HG03060 (cell line): ENCODE data around the gene MROH7.

Experiments used
- ATAC-seq: cut with Tn5 transposase; IDR thresholded peaks from one replicate; pipeline ENCODE4 v1.9.1; 2021; ENCODE audit warnings: low read depth, moderate number of reproducible peaks; ENCODE audit not compliant: unreplicated experiment

The MROH7 gene

DNA sequence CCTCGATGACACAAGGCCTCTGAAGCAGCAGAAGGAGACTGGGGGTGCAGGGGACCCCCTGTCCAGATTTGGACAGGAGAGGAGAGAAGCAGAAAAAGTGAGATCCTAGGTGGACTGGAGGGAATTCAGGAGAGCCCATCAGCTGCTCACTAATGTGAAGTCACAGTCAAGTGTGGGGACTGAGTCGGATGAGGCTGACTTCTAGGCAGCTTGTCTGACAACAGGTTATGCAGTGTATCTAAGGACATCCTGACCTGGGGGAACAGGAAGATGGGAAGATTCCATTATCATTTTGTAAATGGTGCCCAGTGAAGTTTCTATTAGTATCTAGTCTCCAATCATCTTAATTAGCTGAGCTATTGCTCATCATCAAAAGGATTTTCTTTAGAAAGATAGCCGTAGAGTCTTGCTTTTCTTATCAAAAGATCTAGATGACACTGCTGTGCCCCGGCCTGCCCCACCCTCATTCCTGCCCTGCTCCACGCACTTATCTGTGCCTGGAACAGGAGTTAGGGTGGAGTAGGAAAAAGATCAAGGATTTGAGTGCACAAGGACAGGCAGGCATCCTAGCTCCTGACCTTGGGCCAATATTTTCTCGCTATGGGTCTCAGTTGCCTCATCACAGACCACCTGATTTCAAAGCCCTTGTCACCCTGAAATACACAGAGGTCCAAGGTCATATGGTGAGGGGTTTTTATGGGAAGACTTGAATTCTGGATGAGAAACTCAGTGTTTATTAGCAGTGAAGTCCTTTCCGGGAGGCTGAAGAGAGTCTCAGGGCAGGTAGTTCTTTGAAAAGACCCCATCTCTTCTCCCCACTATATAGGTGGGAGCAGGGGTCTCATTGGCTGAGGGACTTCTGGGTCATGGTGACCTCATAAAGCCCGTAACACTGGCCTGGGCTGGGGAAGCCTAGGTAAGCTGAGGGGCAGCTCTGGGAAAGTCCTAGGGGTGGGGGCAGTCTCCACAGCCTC lies at the start of gene MROH7:
Gene MROH7, plus strand, starts transcription at position 924 of the 974 bp plus-strand sequence. CDS start 11,141 bp downstream, outside the sequence.
- ATAC-seq: no peak

DNA sequence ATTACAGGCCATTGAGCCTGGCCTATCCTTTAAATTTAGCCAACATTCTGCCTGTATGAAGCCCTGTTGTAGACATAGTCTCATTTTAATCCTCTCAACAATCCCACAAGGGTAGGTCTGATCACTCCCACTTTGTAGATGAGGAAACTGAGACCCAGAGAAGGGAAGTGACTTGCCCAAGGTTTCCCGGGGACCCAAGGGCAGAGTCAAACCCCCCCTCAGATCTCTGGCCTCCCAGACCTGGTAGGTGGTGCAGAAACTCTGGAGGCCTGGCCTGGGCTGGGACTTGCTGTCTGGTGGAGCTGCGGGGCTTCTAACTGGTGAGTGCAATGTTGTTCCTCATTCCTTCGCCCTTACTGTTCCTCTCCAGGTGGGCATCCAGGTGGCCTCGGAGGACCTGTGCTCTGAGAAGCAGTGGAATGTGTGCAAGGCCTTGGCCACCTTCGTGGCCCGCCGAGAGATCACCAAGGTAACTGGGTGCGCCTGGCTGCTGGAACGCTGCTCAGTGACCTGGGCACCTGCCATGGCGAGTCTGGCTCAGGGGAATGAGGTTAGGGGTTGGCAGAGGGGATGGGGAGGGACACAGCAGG lies 47.9 kb upstream of the MROH7 start:
- no peak for ATAC-seq

DNA sequence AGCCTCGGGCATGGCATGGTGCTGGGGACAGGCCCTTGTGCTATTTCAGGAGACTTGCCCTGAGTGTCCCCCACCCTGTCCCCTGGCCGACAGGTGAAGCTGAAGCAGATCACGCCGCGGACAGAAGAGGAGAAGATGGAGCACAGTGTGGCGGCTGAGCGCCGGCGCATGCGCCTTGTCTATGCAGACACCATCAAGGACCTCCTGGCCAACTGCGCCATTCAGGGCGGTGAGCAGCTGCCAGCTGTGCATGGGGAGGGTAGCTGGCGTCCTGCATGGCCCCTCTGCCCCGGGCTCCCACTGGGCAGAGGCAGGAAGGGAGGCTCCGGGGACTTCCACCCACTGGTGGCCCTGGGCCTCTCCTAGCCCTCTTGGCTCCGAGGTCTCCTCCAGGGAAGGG lies 47.1 kb upstream of the MROH7 start:
- ATAC-seq: no peak

DNA sequence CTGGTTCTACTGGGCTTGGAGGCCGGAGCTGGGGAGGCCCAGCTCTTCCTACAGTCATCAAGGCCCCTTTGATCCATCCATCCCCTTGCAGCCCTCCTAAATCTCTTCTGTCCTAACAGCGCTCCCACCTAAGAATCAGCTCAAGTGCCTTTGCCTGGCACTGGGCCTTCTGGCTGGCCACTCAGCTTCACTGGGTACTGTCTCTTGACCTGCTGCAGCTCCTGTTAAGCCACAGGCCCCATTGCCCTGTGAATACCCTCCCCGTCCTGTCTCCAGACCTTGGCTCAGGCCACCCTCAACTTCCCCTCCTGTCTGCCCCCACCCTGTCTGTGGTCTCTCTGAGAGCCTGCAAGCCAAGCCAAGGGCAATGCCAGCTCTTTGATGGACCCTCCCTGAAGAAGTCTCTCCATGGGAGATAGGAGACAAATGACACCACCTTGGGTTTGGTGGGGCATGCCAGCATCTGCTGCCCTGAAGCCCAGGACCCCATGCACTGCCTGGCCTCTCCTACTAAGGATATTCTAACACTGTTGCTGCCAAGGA lies 45.6 kb upstream of the MROH7 start:
- no peak for ATAC-seq

DNA sequence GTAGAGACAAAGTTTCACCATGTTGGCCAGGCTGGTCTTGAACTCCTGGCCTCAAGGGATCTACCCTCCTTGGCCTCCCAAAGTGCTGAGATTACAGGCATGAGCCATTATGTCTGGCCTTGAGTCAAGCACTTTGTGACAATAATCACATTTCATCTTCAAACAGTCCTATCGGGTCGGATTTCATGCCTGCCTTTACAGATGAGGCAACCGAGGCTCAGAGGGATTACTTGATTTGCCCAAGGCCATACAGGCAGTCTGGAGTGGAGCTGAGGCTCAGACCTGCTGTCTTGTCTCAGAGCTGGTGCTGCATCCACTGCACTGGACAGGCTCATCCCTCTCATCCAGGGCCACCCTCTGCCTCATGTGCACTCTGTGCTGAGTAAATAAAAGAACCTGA lies 44.8 kb upstream of the MROH7 start:
- no peak for ATAC-seq

DNA sequence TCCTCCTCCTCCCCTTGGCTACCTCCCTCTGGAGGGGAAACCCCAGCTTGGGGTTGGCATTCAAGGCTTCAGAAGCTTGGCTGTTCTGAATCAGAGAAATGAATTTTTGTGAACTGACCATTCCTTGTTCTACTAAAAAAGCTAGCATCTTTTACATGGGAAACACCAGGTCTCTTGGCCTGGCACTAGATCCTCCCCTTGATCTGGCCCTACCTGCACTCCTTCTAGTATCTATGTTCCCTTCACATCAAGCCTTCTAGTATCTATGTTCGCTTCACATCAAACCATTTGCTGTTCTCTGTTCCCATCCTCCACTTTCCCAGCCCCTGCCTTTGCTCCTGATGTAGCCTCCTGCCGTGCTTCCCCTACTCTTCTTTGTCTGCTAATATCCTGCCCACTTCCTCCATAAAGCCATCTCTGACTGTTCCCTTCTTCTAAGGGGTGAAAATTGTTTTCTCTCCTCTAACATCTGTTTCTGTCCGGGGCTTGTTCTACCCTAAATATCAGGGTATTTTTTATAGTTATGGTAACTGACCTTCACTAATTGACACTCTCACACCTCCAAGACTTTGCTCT lies 44.0 kb upstream of the MROH7 start:
- no peak for ATAC-seq

DNA sequence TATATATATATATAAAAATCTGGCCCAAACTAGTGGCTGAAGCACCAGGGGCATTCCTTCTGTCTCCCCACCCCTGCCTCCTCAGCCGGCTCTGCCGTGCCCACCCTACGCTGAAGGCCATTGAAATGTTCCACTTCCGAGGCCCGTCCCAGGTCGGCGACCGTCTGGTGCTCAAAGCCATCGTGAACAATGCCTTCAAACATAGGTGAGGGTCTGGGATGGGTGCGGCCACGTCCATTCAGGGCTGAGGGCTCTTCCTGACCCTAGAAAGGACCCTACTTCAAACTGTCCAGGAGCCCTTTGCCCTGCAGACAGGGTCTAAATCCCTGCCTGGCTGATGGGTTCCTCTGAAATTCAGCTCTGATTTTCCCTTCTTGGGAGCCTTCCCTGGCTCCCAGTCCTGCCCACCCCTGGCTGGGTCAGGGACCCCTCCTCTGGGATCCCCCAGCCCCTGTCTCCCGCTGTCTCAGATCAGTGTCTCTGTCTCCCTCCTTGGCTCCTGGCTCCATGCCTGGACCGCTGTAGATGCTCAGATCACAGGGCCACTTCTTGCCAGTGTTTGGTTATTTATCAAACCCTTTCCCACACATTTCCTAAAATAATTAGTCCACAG lies 42.3 kb upstream of the MROH7 start:
- no peak for ATAC-seq

DNA sequence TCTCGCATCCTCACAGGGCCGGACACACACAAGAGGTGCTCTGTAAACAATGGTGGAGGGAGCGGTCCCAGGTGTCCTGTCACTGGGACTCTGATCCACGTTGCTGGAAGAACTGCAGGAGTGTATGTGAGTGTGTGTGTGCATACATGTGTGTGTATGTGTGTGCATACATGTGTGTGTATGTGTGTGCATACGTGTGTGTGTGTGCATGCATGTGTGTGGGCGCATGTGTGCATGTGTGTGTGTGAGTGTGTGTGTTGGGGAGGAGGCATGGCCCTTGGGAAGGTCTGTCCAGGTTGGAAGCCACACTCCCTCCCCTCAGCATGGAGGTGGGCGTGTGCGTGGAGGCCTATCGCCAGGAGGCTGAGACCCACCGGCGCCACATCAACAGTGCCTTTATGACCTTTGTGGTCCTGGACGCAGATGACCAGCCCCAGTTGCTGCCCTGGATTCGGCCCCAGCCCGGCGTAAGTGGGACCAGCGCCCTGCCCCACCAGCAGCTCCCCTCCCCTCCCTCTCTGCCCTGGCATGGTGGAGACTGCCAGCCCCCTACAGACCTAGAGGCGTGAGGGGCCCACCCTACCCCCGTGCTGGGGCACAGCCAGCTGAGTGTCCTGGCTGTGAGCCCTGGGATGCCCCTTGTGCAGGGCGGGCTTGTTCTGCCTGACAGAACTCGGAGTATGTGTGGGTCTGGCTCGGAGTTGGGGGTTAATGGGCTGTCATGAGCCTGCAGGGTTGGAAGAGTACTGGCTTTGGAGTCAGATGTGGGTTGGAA lies 40.5 kb upstream of the MROH7 start:
- no peak for ATAC-seq

DNA sequence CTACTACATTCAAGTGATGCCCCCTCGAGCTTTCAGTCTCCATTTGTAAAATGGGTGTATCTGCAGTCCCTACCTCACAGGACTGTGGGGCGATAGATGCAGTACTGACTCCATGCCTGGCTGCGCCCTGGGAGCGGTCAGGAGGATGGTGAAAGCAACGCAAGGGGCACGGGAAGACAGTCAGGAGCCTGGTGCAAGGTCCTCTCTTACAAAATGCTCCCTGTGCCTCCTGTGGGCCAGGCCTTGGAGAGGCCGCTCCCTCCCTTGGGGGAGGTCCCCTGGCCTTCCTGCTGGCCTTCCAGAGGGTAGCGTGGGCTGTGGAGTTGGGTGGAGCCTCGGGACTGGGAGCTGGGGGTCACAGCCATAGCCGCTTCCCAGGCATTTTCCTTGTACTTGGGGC lies 39.9 kb upstream of the MROH7 start:
- no peak for ATAC-seq

DNA sequence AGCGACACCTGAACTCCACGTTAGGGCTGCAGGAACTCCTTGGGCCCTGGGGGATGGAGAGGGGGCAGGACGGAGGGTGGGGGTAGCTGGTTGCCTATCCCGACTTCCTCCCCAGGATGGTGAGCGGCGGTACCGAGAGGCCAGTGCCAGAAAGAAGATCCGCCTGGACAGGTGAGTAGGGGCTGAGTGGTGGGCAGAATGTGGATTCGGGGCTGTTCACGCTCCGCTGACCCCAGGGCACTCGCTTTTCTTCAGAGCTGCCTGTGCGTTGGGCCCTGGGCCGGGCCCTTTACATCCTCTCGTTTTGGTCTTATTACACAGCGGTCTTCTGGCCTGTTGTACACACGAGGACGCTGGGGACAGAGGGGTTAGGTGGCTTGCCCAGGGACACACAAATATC lies 39.0 kb upstream of the MROH7 start:
- ATAC-seq: no peak

DNA sequence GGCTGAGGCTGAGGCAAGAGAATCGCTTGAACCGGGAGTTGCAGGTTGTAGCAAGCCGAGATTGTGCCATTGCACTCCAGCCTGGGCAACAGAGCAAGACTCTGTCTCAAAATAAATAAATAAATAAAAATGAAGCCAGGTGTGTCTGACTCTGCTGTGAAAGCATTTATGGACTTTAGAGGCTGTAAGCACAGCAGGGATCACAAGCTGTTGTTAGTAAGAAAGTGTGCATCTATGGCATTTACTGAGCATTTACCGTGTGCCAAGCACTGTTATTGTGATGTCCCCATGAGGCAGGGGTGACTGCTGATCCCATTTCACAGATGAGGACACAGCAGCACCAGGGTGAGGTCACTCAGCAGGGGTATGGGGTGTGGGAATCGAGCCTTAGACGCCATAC lies 38.3 kb upstream of the MROH7 start:
- ATAC-seq: no peak

DNA sequence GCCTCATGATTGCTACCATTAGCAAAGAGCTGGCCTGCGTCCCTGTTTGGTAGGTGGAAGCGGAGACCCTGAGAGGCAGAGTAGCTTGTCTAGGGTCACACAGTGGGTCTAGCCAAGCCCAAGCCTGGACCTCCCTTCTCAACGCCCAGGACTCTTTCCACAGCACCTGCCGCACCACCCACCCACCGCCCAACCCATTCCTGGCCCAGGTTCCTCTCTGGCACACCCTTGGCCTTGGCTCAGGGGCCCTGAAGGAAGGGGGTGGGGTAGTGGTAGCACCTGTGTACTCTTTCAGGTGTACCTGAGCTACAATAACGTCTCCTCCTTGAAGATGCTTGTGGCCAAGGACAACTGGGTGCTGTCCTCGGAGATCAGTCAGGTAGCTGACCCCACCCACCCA lies 37.5 kb upstream of the MROH7 start:
- ATAC-seq: no peak

DNA sequence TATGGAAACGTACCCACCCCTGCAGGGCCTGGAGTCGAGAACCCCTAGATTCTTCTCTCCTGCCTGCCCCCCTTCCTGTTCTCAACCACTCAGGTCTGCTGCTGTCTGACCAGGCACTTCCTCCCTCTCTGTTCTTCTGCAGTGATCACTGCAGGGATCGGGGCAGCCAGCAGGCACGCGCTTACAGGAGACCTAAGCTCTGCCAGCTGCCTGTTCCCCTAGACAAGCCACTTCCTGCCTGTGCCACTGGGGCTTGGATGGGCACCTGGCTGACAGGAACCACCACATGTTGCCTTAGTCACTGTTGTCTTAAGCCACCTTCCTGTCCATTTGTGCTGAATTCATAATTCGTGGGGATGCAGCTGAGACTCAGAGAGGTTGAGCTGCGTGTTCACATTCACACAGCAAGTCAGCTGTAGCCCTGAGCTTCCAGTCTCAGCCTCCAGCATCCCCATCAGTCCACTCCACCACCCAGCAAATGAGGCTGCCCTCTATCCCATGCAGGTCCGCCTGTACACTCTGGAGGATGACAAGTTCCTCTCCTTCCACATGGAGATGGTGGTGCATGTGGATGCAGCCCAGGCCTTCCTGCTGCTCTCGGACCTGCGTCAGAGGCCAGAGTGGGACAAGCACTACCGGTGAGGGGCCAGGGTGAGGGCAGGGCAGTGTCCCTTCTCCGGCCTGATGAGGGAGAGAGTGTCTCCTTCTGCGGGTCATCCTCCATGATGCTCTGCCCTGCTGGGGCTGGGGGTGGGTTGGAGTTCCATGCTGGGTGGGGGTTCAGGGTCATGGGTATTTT lies 36.8 kb upstream of the MROH7 start:
- ATAC-seq: no peak

DNA sequence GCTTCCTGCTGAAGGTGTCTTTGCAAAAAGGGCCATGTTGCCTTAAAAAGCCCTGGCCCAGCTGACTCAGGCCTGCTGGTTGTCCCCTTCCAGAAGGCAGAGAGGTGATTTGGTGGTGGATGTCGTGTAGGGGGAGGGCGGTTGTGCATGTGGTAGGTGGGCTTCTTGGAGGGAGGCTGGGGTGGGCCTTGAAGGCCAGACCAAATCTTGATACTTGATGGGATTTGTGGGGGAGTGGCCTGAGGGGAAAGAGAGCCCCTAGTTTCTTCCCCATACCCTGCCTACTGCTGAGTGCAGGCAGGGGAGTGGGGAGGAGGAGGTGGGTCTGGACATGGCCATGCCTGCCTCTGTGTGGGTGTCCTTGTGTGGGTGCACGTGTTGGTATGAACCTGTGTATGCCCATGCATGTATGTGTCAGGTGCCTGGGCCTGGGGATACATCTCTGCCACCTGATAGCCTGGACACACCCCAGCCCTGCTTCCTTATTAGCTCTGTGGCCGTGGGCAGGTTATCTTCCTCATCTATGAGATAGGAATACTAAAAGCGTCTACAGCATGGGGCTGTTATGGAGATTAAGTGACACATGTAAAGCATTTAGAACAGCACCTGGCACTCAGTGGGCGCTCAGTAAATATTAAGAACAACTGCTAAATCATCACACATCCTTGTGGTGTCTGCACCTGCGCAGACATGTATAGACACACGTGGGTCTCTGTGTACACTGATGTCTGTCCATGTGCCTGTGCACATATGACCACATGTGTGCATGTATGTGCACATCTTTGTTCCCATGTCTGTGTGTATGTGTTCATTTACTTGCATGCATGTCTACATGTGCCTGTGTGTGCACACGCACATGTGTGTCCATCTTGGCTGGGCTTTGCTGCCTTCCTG lies 35.2 kb upstream of the MROH7 start:
- no peak for ATAC-seq

DNA sequence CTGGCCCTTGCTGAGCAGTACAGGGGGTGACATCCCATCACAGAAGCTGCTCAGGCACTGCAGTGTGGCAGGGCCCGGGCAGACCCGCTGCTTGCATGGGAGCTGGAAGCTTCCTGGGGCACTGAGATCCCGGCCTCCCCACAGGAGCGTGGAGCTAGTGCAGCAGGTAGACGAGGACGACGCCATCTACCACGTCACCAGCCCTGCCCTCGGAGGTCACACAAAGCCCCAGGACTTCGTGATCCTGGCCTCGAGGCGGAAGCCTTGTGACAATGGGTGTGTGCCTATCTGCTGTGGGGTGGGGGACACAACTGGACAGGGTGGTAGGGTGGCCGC lies 34.6 kb upstream of the MROH7 start:
- ATAC-seq: no peak

DNA sequence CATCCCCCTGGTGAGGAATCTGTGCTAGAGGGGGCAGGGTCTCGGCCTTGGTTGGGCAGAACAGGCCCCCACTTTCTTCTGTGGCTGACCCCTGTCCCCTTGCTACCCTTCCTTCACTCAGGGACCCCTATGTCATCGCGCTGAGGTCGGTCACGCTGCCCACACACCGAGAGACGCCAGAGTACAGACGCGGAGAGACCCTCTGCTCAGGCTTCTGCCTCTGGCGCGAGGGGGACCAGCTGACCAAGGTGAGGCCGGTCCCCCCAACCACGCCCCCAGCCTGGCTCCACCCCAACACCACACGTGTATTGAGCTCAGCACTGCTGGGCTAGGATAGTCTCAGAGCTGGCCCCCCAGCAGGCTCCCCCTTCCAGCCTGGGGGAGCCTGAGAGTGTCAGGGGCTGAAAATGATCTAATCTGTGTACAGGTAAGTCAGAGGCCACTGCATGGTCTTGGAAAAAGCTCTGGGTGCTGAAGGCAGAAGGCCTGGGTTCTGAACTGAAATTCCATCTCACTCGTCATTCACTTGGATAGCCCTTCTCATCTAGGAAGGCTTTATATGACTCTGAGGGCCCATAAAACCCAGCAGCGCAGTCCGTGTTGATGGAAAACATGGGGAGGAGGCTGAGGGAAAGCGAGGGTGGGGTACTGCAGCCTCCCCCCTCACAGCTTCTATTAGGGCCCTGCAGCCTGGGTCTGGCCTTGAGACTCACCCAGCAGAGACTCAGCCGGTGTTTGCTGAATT lies 33.6 kb upstream of the MROH7 start:
- ATAC-seq: no peak

DNA sequence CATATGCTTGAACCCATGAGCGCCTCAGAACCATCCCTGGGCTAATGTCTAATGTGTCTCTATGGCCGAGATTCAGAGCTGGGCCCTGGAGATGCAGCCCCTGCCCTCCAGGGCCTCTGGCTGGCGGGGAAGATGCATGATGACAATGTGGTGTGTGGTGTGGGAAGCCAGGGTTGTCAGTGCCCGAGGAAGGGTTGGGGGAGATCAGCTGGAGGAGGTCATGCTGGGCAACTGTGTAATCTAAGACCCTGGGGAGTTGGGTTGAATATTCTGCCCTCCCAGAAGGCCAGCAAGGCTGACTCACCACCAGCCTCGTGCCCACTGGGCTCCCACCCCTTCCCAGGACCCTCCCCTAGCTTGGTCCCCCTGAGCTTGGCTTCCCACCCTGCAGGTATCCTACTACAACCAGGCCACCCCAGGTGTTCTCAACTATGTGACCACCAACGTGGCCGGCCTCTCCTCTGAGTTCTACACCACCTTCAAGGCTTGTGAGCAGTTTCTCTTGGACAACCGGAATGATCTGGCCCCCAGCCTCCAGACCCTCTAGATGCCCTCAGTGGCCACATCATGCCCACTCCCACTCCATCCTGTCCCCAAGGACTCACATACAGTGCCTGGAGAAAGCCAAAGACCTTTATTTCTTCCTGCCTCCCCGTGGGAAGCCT lies 32.9 kb upstream of the MROH7 start:
- no peak for ATAC-seq
